Renal pelvis (tissue), 4 donors: ENCODE measurements around the gene PCDHGA2. TPM values are rescaled to one million over a fixed set of nuclear protein-coding genes. Genes with fewer than 3 reads are reported as not detected.
"Not testable (repeated sequence)": the region's sequence is repeated elsewhere in the genome, so short reads cannot be mapped to it uniquely, and the experiment has no call there.

ENCODE experiments used
- DNase-seq: peaks from one replicate; pipeline ENCODE4 v3.0.0-alpha.2; 2013
- polyA plus RNA-seq, 3 donors: library from polyadenylated mRNA; unstranded; fragments of 120-200 nt; gene quantifications; one replicate each; pipeline ENCODE4 v1.2.1, GENCODE V29; 2013; ENCODE audit not compliant: insufficient read length in 3 of 3

The PCDHGA2 gene
- polyA plus RNA-seq, 3 donors, result 6.3 to 8.3 (median 6.4) TPM

DNA sequence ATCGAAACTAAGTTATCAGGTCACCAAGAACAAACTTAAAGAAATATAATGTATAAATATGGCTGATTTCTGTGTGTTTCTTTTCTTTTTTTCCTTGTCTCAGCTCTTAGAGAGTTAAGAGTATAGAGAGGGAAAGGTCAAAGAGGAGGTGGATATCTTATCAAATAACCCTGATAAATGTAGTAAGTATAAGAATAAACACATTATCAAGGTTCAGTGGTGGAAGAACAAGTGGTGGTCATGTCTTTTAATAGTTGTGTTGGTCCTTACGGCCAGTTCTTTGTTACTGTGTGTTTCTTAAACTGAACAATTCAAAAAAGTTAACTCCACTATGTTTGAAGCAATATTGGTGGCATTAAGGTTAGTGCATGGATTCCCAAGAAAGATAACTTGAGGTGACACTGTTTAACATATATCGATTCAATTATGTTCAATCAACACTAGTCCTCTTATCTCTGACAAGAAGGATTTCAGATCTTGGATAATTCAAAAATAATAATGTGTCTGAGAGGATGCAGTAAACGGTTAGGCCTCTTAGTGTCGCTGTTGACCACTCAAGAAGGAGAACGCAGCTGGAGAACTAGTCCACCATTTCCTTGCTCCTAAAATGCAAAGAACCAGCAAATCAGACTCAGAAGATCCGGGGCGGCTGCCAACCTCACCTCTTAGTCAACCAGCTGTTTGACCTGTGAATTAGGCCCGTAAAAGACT, 4.8 kb downstream of the PCDHGA2 start, which contains the start of gene PCDHGA3:
Gene PCDHGA3, plus strand, starts transcription at position 588 of the 711 bp plus-strand sequence. CDS start 205 bp downstream, outside the sequence.
- no peak for DNase-seq

GRCh38 chr5:141343953-141344463, 5.4 kb downstream of the PCDHGA2 start:
- DNase-seq, result no peak

GRCh38 chr5:141345327-141345726, 6.8 kb downstream of the PCDHGA2 start:
- DNase-seq, result no peak

DNA sequence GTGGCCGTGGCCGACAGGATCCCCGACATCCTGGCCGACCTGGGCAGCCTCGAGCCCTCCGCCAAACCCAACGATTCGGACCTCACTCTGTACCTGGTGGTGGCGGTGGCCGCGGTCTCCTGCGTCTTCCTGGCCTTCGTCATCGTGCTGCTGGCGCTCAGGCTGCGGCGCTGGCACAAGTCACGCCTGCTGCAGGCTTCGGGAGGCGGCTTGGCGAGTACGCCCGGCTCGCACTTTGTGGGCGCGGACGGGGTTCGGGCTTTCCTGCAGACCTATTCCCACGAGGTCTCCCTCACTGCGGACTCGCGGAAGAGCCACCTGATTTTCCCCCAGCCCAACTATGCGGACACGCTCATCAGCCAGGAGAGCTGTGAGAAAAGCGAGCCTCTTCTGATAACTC, 7.5 kb downstream of the PCDHGA2 start:
- not testable (repeated sequence) for DNase-seq

GRCh38 chr5:141349917-141350619, 11.5 kb downstream of the PCDHGA2 start, which contains the start of gene PCDHGB1:
Gene PCDHGB1 (plus strand): TSS chr5:141350099. CDS start chr5:141350261, 162 bp downstream.
- no peak for DNase-seq

GRCh38 chr5:141351591-141351990, 13.0 kb downstream of the PCDHGA2 start:
- no peak for DNase-seq

- no peak for DNase-seq
Measured at GRCh38 chr5:141354900-141355469, 16.4 kb downstream of the PCDHGA2 start, which contains the start of gene PCDHGA4. Gene PCDHGA4 (plus strand): TSS chr5:141355021. CDS start chr5:141355108, 87 bp downstream.

GRCh38 chr5:141355641-141356040, 17.1 kb downstream of the PCDHGA2 start:
- no peak for DNase-seq

DNA sequence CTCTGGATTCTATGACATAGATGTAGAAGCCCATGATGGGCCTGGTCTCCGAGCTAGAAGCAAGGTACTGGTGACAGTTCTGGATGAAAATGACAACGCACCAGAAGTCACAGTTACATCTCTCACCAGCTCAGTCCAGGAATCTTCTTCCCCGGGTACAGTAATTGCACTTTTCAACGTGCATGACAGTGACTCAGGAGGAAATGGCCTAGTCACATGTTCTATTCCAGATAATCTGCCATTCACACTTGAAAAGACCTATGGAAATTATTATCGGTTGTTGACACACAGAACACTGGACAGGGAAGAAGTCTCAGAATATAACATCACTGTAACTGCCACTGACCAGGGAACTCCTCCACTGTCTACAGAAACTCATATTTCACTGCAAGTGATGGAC, 17.6 kb downstream of the PCDHGA2 start:
- DNase-seq, result no peak

DNA sequence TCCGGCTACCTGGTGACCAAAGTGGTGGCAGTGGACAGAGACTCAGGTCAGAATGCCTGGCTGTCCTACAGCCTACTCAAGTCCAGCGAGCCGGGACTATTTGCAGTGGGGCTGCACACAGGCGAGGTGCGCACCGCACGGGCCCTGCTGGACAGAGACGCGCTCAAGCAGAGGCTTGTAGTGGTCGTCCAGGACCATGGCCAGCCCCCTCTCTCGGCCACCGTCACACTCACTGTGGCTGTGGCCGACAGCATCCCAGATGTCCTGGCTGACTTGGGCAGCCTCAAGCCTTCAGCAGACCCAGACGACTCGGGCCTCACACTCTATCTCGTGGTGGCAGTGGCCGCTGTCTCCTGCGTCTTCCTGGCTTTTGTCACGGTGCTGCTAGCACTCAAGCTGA, 18.4 kb downstream of the PCDHGA2 start:
- DNase-seq, result no peak

GRCh38 chr5:141359790-141360426, 21.3 kb downstream of the PCDHGA2 start, which contains the start of gene PCDHGB2:
Gene PCDHGB2 (plus strand): TSS chr5:141359994. CDS start chr5:141360136, 142 bp downstream.
- no peak for DNase-seq

GRCh38 chr5:141360685-141361084, 22.1 kb downstream of the PCDHGA2 start:
- no peak for DNase-seq

DNA sequence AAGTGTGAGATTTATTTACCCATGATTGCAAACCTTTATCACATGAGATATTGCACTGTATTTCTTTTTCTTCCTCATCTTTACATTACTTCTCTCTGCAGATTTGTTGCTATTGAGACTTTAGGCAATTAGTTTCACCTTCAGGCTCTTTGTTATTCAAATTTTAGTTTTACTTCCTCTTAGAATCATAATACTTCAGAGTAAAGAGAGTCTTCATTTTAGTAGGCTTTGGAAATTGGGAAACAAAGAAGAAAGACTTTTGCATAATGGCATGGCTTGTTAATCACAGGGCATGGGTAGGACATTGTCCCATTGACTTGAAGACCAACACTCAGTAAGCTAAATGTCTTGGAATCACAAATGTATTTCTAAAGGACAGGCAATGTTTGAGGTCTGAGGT, 24.2 kb downstream of the PCDHGA2 start:
- no peak for DNase-seq

GRCh38 chr5:141363952-141364660, 25.5 kb downstream of the PCDHGA2 start, which contains the start of gene PCDHGA5:
Gene PCDHGA5 (plus strand): TSS chr5:141364162. CDS start chr5:141364331, 169 bp downstream.
- DNase-seq, result no peak

DNA sequence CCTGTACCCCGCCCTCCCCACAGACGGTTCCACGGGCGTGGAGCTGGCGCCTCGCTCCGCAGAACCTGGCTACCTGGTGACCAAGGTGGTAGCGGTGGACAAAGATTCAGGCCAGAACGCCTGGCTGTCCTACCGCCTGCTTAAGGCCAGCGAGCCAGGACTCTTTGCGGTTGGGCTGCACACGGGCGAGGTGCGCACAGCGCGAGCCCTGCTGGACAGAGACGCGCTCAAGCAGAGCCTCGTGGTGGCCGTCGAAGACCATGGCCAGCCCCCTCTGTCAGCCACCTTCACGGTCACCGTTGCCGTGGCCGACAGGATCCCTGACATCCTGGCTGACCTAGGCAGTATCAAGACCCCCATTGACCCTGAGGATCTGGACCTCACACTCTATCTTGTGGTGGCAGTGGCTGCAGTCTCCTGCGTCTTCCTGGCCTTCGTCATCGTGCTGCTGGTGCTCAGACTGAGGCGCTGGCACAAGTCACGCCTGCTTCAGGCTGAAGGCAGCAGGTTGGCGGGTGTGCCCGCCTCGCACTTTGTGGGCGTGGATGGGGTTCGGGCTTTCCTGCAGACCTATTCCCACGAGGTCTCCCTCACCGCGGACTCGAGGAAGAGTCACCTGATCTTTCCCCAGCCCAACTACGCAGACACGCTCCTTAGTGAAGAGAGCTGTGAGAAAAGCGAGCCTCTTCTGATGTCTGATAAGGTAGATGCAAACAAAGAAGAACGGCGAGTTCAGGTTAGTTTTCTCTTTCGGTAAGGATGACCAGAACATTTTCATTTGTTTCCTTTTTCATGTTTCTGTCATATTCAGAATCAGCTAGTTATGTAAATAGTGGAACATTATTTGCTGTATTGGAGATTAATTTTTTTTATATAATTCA, 27.7 kb downstream of the PCDHGA2 start:
- no peak for DNase-seq

DNA sequence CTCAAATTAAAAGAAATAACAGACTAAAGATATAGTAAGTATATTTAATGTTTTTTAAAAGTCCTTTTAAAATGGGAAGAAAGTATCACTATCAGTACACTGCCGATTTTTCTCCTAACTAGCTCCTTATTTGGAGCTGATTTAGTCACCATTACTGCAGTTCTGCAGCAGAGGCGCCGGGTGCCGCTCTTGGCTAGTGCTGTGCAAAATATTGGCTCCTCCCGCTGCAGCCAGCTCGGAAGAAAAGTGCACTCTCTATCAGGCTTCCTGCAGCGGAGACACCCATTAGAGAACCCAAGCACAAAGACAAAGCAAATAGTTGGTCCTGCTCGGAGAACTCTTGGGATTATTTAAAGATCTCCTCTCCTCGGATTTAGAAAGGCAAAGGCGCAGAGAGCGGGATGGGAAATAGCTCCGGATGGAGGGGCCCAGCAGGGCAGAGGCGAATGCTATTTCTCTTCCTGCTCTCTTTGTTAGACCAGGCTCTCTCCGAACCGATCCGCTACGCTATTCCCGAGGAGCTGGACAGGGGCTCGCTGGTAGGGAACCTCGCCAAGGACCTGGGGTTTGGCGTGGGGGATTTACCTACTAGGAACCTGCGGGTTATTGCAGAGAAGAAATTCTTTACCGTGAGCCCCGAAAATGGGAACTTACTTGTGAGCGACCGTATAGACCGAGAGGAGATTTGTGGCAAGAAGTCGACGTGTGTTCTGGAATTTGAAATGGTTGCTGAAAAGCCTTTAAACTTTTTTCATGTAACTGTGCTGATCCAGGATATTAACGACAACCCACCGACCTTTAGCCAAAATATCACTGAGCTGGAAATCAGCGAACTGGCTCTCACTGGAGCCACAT, 31.7 kb downstream of the PCDHGA2 start, which contains the start of gene PCDHGB3:
Gene PCDHGB3, plus strand, starts transcription at position 249 of the 855 bp plus-strand sequence. Its CDS starts 153 bp downstream, at position 402.
- no peak for DNase-seq

DNA sequence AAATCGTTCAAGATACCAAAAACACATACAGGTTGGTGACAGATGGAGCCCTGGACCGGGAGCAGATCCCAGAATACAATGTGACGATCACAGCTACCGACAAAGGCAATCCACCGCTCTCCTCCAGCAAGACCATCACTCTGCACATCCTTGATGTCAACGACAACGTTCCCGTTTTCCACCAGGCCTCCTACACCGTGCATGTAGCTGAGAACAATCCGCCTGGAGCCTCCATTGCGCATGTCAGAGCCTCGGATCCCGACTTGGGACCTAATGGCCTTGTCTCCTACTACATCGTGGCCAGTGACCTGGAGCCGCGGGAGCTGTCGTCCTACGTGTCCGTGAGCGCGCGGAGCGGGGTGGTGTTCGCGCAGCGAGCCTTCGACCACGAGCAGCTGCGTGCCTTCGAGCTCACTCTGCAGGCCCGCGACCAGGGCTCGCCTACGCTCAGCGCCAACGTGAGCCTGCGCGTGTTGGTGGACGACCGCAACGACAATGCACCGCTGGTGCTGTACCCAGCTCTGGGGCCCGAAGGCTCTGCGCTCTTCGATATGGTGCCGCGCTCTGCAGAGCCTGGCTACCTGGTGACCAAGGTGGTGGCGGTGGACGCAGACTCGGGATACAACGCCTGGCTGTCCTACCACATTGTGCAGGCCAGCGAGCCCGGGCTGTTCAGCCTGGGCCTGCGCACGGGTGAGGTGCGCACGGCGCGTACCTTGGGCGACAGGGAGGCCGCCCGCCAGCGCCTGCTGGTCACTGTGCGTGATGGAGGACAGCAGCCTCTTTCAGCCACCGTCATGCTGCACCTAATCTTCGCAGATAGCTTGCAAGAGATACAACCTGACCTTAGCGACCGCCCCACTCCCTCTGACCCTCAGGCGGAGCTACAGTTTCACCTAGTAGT, 33.3 kb downstream of the PCDHGA2 start:
- no peak for DNase-seq
